ENCODE measurements around the gene RANBP3L.
A peak's percentile ranks its signal among the peaks of the same experiment; 100 is the strongest.
"Not testable (repeated sequence)": the region's sequence is repeated elsewhere in the genome, so short reads cannot be mapped to it uniquely, and the experiment has no call there.

The RANBP3L gene

GRCh38 chr5:36285837-36286615 is 15.7 kb downstream of the RANBP3L start:
- no peak for DNase-seq

GRCh38 chr5:36283775-36284174 is 17.9 kb downstream of the RANBP3L start:
- DNase-seq = not testable (repeated sequence)

GRCh38 chr5:36281626-36282025 is 20.1 kb downstream of the RANBP3L start:
- DNase-seq = no peak

GRCh38 chr5:36279054-36279698 is 22.5 kb downstream of the RANBP3L start:
- DNase-seq = no peak

GRCh38 chr5:36277521-36278176 is 24.1 kb downstream of the RANBP3L start:
- no peak for DNase-seq

- DNase-seq = peak; percentile 54
These were observed 24.8 kb downstream of the RANBP3L start for GRCh38 chr5:36276864-36277263.

- DNase-seq = no peak
These were observed 27.7 kb downstream of the RANBP3L start for GRCh38 chr5:36273809-36274526.

- DNase-seq = no peak
These were observed 29.5 kb downstream of the RANBP3L start for GRCh38 chr5:36272136-36272690.

GRCh38 chr5:36270876-36271575 is 30.7 kb downstream of the RANBP3L start:
- no peak for DNase-seq

GRCh38 chr5:36270175-36270574 is 31.5 kb downstream of the RANBP3L start:
- DNase-seq = peak; percentile 84

GRCh38 chr5:36269478-36269877 is 32.2 kb downstream of the RANBP3L start:
- no peak for DNase-seq

GRCh38 chr5:36267905-36268304 is 33.8 kb downstream of the RANBP3L start:
- no peak for DNase-seq

- no peak for DNase-seq
These were observed 37.4 kb downstream of the RANBP3L start for GRCh38 chr5:36264202-36264760.

- DNase-seq = no peak
These were observed 40.5 kb downstream of the RANBP3L start for GRCh38 chr5:36261186-36261585.

- DNase-seq = no peak
These were observed 48.1 kb downstream of the RANBP3L start for GRCh38 chr5:36253575-36253974.

GRCh38 chr5:36252722-36253365 is 48.9 kb downstream of the RANBP3L start:
- no peak for DNase-seq

GRCh38 chr5:36251218-36251617 is 50.5 kb downstream of the RANBP3L start:
- no peak for DNase-seq

- DNase-seq = no peak
These were observed 51.3 kb downstream of the RANBP3L start for GRCh38 chr5:36250427-36250826.

- DNase-seq = no peak
These were observed 55.5 kb downstream of the RANBP3L start for GRCh38 chr5:36246036-36246800.

- no peak for DNase-seq
These were observed 57.6 kb downstream of the RANBP3L start for GRCh38 chr5:36244076-36244475.

- DNase-seq = no peak
These were observed 58.0 kb downstream of the RANBP3L start for GRCh38 chr5:36243653-36244052.
